ENCODE results near the gene EP300. TPM values are rescaled to one million over a fixed set of nuclear protein-coding genes. Genes with fewer than 3 reads are reported as not detected.
A peak's percentile ranks its signal among the peaks of the same experiment; 100 is the strongest.

The EP300 gene
- total RNA-seq, 3 donors from 2014 or later (not counting 1 experiment from before 2014, with no cell fraction given): 180 to 193 (median 188) TPM

- WGBS (ENCODE audit: insufficient coverage): 95% methylated on average over 2 of the region's 2 CpGs
- DNase-seq: no peak
- H3K4me1 ChIP-seq (ENCODE audit: control insufficient read depth, insufficient read depth, low read length): peaks cover 6% of the 10 kb centered on the region
- Mint-ChIP-seq H3K9me3 (no peaks in the 10 kb centered on the region), H3K4me3 (no peak overlapping the region), H3K36me3 (no peaks in the 10 kb centered on the region), H3K27me3 (ENCODE audit: low read depth in 2 of 2) (no peaks in the 10 kb centered on the region), H3K4me1 (peaks cover 5% of the 10 kb centered on the region in 2 donors), H3K27ac (no peak overlapping the region)
- no peak for ATAC-seq
- intact Hi-C loops (cut with micrococcal nuclease): no loop called here
- no peaks in the 10 kb centered on the region for H3K36me3 ChIP-seq (ENCODE audit: control insufficient read depth, insufficient read depth, low read length)
- no peak overlapping the region for H3K4me3 ChIP-seq (ENCODE audit: low read length)
- H3K27me3 ChIP-seq (ENCODE audit: control insufficient read depth, insufficient read depth, low read length): no peaks in the 10 kb centered on the region
- TF ChIP-seq CTCF (IDR thresholded peaks at IDR 0.05): no peak
- H3K9me3 ChIP-seq (ENCODE audit: control insufficient read depth, insufficient read depth, low read length): no peaks in the 10 kb centered on the region
- H3K27ac ChIP-seq (ENCODE audit: low read length): no peak overlapping the region
Measured at GRCh38 chr22:41085842-41086241, 6.5 kb upstream of the EP300 start.

GRCh38 chr22:41091132-41092022 lies 1.0 kb upstream of the EP300 start:
- peaks cover 7% of the 10 kb centered on the region for H3K36me3 Mint-ChIP-seq
- ATAC-seq: peak; percentile 84 to 97 (median 84)

GRCh38 chr22:41092847-41093411 lies 537 bp downstream of the EP300 start:
- ATAC-seq (no peak), DNase-seq (peak in 1 of 2 donors; percentile 51)
- Histone ChIP-seq H3K4me1 (ENCODE audit: control insufficient read depth, insufficient read depth, low read length) (peaks cover 21% of the 10 kb centered on the region), H3K36me3 (ENCODE audit: control insufficient read depth, insufficient read depth, low read length) (no peaks in the 10 kb centered on the region), H3K4me3 (ENCODE audit: low read length) (peak overlapping the region; percentile 75), H3K9me3 (ENCODE audit: control insufficient read depth, insufficient read depth, low read length) (no peaks in the 10 kb centered on the region), H3K27me3 (ENCODE audit: control insufficient read depth, insufficient read depth, low read length) (no peaks in the 10 kb centered on the region), H3K27ac (ENCODE audit: low read length) (peak overlapping the region; percentile 89)
- no peaks in the 10 kb centered on the region for H3K9me3 Mint-ChIP-seq
- peak overlapping the region; percentile 99 for H3K4me3 Mint-ChIP-seq
- peaks cover 7% of the 10 kb centered on the region for H3K36me3 Mint-ChIP-seq
- H3K27me3 Mint-ChIP-seq (ENCODE audit: low read depth in 2 of 2): no peaks in the 10 kb centered on the region
- intact Hi-C loops (cut with micrococcal nuclease): loop anchor here (5.0 to 10.0 kb wide), 4 partner anchors 71 to 456 kb away; partner anchors contain the start of genes MRTFA, ST13 and XPNPEP3
- peaks cover 48 to 49% of the 10 kb centered on the region in 2 donors for H3K4me1 Mint-ChIP-seq
- peak overlapping the region; percentile 94 for H3K27ac Mint-ChIP-seq
- WGBS (ENCODE audit: insufficient coverage): under 1% methylated on average over 26 of the region's 31 CpGs
- TF ChIP-seq CTCF (IDR thresholded peaks at IDR 0.05): no peak

More at GRCh38 chr22:41091132-41092022, 1.0 kb upstream of the EP300 start:
- no peaks in the 10 kb centered on the region for H3K36me3 ChIP-seq (ENCODE audit: control insufficient read depth, insufficient read depth, low read length)
- peak overlapping the region; percentile 99 for H3K27ac ChIP-seq (ENCODE audit: low read length)
- under 1% methylated on average over 59 of the region's 67 CpGs for WGBS (ENCODE audit: insufficient coverage)
- TF ChIP-seq CTCF (IDR thresholded peaks at IDR 0.05): no peak
- H3K27ac Mint-ChIP-seq: peak overlapping the region; percentile 93 to 94
- no peaks in the 10 kb centered on the region for H3K27me3 ChIP-seq (ENCODE audit: control insufficient read depth, insufficient read depth, low read length)
- intact Hi-C loops (cut with micrococcal nuclease): loop anchor here (1.0 to 10.0 kb wide), 6 partner anchors 69 to 454 kb away; partner anchors contain the start of genes MRTFA, RANGAP1, RBX1 and ST13
- peaks cover 16% of the 10 kb centered on the region for H3K4me1 ChIP-seq (ENCODE audit: control insufficient read depth, insufficient read depth, low read length)
- H3K4me1 Mint-ChIP-seq: peaks cover 37% of the 10 kb centered on the region in 2 donors
- no peaks in the 10 kb centered on the region for H3K9me3 ChIP-seq (ENCODE audit: control insufficient read depth, insufficient read depth, low read length)
- peak overlapping the region; percentile 89 for H3K4me3 ChIP-seq (ENCODE audit: low read length)
- peak overlapping the region; percentile 98 for H3K4me3 Mint-ChIP-seq
- no peaks in the 10 kb centered on the region for H3K9me3 Mint-ChIP-seq
- peak; percentile 99 for DNase-seq
- H3K27me3 Mint-ChIP-seq (ENCODE audit: low read depth in 2 of 2): no peaks in the 10 kb centered on the region
